HG03095 (cell line): Measurements from ENCODE around the gene ACOX1.

Experiments
- ATAC-seq: cut with Tn5 transposase; IDR thresholded peaks from one replicate; pipeline ENCODE4 v1.9.1; 2021; ENCODE audit warnings: moderate library complexity; ENCODE audit not compliant: unreplicated experiment

Gene ACOX1

GRCh38 chr17:75909812-75910274, 69.1 kb downstream of the ACOX1 start:
- no peak for ATAC-seq

- no peak for ATAC-seq
Measured at GRCh38 chr17:75909051-75909811, 69.7 kb downstream of the ACOX1 start.

DNA sequence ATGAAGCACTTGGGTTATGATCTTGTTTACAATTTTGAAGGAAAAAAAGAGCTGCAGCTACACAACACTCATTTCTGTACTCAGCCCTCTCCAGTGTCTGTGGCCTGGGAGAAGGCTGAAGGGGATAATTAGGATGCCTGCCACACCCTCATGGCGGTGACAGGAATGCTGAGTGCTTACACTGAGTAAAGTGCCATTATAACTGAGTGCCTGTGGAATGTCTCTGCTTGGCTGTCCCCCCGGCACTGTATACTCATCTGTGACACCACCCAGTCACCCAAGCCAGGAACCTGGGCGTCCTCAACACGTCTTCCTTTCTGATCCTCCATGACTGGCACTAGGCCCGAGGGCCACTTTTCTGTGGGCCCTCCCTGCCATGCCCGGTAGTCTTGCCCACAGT, 70.8 kb downstream of the ACOX1 start:
- ATAC-seq, result no peak

DNA sequence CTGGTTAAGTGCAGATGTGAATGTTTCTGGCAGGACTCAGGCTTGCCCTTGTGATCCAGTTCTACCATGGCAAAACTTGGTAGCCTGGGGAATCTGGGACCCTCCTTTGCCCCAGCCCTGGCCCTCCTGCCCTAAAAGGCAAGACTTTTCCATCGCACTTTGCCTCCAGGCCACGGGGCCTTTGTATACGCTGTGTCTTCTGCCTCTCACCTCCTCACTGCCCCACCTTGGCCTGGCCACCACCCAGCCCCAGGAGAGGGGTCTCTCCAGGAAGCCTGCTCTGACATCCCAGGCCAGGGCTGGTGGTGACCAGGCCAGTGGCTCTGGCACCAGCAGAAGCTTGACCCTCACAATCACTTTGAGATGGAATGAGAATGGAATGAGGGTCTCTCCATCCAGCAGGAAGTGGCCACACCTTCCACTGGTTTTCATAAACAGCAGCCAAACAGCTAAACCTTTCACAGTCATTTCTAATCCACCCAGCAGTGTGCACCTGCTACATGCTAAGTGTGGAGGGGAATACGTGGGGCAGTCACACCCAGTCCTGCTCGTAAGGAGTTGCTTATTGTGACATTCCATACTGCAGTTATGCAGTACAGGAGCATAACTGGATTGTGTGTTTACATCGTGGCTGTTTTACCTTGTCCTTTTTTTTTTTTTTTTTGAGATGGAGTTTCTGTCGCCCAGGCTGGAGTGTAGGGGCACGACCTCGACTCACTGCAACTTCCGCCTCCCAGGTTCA, 72.7 kb downstream of the ACOX1 start:
- no peak for ATAC-seq

- ATAC-seq, result peak; percentile 98
Measured at GRCh38 chr17:75904749-75905521, 74.0 kb downstream of the ACOX1 start, which contains the start of gene MRPL38. MRPL38 (minus strand) TSS chr17:75904884; CDS start chr17:75904875, 9 bp downstream.

DNA sequence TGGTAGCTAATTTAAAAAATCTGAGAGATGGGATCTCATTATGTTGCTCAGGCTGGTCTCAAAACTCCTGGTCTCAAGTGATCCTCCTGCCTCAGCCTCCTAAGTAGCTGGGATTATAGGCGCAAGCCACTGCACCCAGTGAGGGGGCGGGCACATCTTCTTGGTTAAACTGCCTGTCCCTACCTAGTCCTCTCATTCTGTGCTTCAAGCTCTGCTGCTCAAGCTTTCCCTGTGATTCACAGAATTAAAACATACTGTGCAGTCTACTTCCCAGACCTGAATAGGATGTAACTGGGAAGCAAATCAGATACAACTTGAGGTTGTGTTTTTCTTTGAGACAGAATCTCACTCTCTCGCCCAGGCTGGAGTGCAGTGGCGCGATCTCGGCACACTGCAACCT, 76.6 kb downstream of the ACOX1 start:
- ATAC-seq, result no peak

- ATAC-seq, result no peak
Measured at GRCh38 chr17:75901727-75902126, 77.2 kb downstream of the ACOX1 start.

- no peak for ATAC-seq
Measured at GRCh38 chr17:75900691-75901533, 78.1 kb downstream of the ACOX1 start.

- no peak for ATAC-seq
Measured at GRCh38 chr17:75899767-75900468, 79.0 kb downstream of the ACOX1 start.

GRCh38 chr17:75899353-75899752, 79.6 kb downstream of the ACOX1 start:
- ATAC-seq, result no peak

DNA sequence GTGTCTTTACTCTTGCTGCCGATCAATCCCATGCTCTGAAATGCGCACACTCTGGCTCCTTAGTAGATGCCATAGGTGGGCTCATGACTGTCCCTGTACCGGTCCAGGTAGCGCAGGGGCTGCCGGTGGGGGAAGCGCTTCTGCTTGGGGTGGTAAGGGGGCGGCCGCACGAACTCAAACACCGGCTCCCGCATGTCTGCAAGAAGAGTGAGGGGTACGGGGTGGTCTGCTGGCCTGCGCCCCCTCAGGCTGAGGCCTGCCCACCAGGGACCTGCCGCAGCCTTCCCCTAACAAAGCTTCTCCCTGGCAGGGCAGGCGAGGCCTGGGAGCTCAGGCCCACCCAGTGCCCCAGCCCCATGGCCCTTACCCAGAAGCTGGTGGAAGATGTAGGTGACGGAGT, 80.2 kb downstream of the ACOX1 start:
- no peak for ATAC-seq

- ATAC-seq, result no peak
Measured at GRCh38 chr17:75898065-75898464, 80.9 kb downstream of the ACOX1 start.

- ATAC-seq, result no peak
Measured at GRCh38 chr17:75897160-75898019, 81.6 kb downstream of the ACOX1 start.

- peak; percentile 44 for ATAC-seq
Measured at GRCh38 chr17:75896415-75897159, 82.4 kb downstream of the ACOX1 start, which contains the start of gene TRIM65. TRIM65 (minus strand) TSS chr17:75896951; CDS start chr17:75896937, 14 bp downstream.

DNA sequence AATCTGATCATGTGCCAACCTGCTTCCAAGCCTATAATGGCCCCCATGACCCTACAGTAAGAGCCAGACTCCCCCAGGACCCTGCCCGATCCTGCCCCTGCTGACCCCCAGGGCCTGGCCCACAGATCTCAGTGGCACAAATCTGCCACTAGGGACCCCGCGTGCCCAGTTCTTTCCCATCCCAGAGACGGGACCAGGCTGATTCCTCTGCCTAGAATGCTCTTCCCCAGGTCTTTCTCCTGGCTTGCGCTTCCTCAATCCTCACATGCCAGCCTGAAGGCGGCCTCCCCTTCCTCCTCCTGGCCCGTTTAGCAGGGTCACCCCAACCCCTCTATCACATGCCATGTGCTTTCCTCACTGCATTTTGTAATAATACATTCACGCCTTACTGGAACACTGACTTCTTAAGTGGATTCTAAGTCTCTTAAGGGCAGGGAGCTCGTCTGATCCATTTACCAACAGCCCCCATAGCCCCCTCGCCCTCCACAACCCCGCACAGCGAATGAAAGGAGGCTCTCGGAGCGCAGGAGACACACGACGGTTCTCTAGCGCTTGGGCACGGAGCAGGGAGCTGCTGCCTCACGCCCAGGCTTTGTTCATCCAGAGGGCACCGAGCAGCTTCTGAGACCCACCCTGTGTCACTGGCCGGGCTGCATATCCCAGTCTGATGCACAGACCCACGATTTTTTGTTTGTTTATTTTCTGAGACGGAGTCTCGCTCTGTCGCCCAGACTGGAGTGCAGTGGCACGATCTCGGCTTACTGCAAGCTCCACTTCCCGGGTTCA, 83.4 kb downstream of the ACOX1 start:
- ATAC-seq, result no peak

- ATAC-seq, result no peak
Measured at GRCh38 chr17:75894049-75894733, 84.8 kb downstream of the ACOX1 start.
